ENCODE data around the gene SEMA5A.

The SEMA5A gene

GRCh38 chr5:9342161-9342787 lies 203.6 kb downstream of the SEMA5A start:
- in situ Hi-C loops (cut with MboI; ENCODE audit: low sequenced_read_pairs), result no loop called here

DNA sequence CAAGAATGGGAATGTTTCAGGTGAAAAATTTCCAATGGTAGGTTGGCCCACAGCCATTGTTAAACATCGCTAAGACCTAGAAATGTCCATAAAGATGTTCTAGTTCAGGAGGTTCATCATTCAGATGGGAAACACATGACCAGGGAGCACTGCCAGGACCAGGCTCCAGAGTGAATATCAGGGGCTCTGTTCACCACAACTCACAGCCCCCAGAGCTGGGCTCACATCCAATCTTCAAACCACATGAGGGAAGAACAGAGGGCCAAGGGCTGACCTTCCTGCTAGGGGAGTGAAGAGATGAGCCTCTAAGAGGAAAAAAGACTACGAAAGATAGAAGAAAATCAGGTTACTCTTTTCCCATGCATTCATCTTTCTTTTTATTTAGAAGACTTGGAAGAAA lies 205.8 kb downstream of the SEMA5A start:
- in situ Hi-C loops (cut with MboI; ENCODE audit: low sequenced_read_pairs), result no loop called here

DNA sequence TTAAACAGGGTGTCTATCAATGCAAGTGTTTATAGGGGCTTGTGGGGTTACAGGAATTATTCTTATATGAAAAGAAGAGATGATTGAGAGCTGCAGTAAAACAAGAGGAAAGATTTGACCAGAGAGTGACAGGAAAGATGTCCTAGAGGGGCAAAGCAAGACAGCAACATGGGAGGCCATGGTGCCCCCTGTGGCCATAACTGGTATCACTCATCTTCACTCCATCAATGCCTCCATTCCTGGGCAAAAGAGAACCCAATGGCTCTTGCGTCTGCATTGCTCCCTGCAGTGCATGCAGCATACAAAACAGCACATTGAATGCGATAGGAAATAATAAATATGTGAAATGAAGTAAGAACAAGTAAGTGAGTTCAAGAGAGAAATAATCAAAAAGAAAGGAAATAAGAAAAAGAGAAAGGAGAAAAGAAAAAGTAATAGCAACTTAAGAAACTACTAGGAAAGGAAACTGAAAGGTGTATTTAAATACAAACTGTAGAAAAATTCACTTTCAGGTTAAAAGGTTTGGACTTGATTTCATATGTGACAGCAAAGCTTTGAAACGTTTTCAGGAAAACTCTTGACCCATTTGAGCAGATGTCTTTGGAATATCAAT lies 206.6 kb downstream of the SEMA5A start:
- in situ Hi-C loops (cut with MboI; ENCODE audit: low sequenced_read_pairs), result no loop called here

- in situ Hi-C loops (cut with MboI; ENCODE audit: low sequenced_read_pairs), result no loop called here
Measured at GRCh38 chr5:9338796-9339195, 207.1 kb downstream of the SEMA5A start.

- in situ Hi-C loops (cut with MboI; ENCODE audit: low sequenced_read_pairs), result no loop called here
Measured at GRCh38 chr5:9337928-9338595, 207.8 kb downstream of the SEMA5A start.

DNA sequence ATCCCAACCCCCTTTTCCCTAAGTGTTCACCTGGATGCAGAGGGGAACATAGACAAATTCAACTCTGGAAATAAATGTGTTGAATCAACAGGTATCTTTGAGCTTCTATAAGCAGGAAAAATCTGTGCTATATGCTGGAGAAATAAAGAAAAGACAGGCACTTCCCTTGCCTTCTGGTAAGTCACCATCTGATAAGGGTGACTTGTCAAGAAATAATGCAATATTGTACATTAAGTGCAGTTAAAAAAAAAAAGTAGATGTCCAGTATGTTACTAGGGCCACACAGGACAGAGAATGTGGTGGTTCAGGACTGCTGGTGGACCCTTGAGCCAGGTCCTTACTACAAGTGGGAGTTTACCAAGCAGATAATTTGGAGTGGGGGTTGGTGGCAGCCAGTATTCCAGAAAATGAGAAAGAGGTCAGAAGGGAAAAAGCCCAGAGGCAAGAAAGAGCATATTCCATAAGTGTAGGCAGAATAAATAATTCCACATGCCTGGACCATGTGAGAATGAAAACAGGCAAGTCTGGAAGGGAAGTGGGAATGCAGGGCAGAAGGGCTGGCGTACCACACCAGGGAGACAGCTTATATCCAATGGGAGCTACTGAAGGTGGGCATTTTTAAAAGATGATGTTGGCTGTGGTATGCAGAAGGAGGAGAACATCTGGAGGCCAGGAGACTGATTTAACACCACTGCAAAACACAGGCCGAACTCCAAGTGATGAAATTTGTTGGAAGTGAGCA lies 209.9 kb downstream of the SEMA5A start:
- in situ Hi-C loops (cut with MboI; ENCODE audit: low sequenced_read_pairs), result no loop called here

GRCh38 chr5:9335269-9335668 lies 210.6 kb downstream of the SEMA5A start:
- in situ Hi-C loops (cut with MboI; ENCODE audit: low sequenced_read_pairs), result no loop called here

DNA sequence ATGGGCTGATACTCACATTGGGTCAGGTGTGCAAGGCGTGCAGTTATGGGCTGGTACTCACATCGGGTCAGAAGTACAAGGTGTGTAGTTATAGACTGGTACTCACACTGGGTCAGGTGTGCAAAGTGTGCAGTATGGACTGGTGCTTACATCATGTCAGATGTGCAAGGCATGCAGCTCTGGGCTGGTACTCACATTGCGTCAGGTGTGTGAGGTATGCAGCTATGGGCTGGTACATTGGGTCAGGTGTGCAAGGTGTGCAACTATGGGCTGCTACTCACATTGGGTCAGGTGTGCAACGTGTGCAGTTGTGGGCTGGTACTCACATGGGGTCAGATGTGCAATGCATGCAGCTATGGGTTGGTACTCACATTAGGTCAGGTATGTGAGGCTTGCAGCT lies 213.8 kb downstream of the SEMA5A start:
- in situ Hi-C loops (cut with MboI; ENCODE audit: low sequenced_read_pairs), result no loop called here

DNA sequence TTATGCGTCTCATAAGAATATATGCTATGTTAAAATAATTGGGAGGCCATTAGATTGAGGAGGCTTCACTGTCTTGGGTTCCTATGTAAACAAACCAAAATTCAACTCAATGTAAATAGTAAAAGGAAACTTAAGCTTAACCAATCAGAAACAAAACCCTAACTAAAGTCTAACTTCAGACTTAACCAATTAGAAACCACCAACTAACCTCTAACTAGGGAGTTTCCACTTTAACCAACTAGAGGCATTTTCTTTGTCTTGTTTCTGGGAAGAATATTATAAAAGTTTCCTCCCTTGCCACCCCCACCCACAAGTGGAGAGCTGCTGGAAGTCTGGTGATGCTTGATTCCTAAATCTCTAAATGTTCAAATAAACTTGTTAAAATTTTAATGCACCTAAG lies 214.5 kb downstream of the SEMA5A start:
- in situ Hi-C loops (cut with MboI; ENCODE audit: low sequenced_read_pairs), result no loop called here

- in situ Hi-C loops (cut with MboI; ENCODE audit: low sequenced_read_pairs), result no loop called here
Measured at GRCh38 chr5:9329125-9329524, 216.8 kb downstream of the SEMA5A start.

DNA sequence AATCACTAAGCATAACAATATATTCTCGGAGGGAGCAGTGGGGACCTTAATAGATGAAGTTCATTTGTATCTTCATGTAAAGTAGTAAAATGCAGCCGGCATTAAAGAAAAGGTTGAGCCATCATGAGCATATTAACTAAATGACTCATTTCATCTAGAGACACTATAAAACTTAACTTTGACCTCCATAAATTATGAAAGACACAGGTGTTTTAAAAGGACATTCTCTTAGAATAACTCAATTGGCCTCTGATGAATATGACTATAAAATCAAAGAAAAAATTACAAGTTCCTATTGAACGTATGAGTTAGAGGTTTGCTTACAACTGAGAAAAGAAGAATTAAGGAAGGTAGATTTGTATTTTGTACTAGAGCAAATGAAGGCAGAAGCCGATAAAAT lies 220.3 kb downstream of the SEMA5A start:
- in situ Hi-C loops (cut with MboI; ENCODE audit: low sequenced_read_pairs), result no loop called here

DNA sequence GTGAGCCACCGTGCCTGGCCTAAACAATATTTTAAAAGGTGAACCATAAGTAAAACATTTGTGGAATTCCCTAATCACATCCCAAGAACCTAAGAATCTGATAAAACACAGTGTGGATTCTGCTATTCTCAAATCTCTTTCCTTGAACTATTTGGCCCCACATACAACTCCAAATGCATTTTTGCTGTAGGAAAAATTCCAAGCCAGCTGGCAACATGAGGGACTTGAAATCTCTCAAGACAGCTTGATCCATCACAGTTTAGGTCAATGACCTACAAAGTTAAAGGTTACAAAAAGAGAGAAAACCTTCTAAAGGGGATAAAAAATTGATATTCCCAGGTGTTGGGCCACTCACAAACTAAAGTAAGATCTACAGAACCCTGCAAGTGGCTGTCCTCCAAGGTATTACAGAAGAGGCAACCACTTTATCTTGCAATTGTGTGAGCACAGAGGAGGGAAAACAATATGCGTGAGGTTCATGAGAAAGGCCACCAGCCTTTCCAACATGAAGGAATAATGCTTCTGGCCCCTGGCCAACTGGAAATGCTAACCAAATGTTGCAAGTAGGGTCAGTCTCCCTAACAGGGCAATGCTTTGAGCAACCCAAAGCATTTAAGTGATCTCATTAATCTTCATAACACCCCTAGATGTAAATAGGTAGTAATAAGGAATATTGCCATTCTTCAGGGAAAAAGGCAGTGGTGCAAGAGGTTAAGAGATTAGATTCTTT lies 221.4 kb downstream of the SEMA5A start:
- in situ Hi-C loops (cut with MboI; ENCODE audit: low sequenced_read_pairs), result no loop called here

GRCh38 chr5:9320652-9321051 lies 225.2 kb downstream of the SEMA5A start:
- in situ Hi-C loops (cut with MboI; ENCODE audit: low sequenced_read_pairs), result no loop called here

DNA sequence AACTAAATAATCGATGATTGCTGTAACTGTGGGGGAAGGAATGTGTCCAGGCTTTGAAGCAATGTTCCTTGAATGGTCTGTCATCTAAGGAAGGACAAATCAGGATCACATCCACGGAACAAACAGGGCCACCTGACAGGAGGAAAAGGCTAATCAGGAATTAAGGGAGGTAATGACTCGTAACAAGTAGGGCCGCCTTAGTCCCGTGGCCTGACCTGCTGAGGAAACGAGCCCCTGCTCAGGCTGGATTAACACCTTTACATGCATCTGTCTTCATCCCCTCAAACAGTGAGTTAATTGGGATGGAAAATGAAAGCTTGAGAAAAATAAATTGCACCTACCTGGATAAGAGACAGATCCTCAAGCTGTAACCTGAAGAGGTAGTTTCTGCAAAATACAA lies 227.8 kb downstream of the SEMA5A start:
- in situ Hi-C loops (cut with MboI; ENCODE audit: low sequenced_read_pairs), result no loop called here

GRCh38 chr5:9316733-9317132 lies 229.1 kb downstream of the SEMA5A start:
- in situ Hi-C loops (cut with MboI; ENCODE audit: low sequenced_read_pairs), result no loop called here

GRCh38 chr5:9316041-9316440 lies 229.8 kb downstream of the SEMA5A start:
- in situ Hi-C loops (cut with MboI; ENCODE audit: low sequenced_read_pairs), result no loop called here

GRCh38 chr5:9314558-9314957 lies 231.3 kb downstream of the SEMA5A start:
- in situ Hi-C loops (cut with MboI; ENCODE audit: low sequenced_read_pairs), result no loop called here

DNA sequence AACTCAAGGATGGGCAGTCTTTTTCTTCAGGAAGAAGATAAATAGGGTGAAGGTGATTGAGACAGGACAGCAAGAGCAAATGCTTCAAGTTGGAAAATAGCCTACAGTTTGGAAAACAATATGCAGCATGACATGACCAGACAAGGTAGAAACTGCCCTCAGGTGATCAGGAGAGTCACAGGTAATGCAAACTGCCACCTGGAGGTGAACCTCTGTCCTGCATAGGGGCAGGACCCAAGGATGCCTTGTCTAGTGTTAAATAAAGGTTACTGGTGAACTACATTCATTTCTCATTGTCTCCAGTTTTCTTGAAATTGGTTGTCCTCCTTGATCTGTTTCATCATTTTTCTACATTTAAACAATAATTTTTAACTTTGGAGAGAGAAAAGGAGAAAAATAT lies 232.1 kb downstream of the SEMA5A start:
- in situ Hi-C loops (cut with MboI; ENCODE audit: low sequenced_read_pairs), result no loop called here

- in situ Hi-C loops (cut with MboI; ENCODE audit: low sequenced_read_pairs), result no loop called here
Measured at GRCh38 chr5:9307150-9307549, 238.7 kb downstream of the SEMA5A start.

DNA sequence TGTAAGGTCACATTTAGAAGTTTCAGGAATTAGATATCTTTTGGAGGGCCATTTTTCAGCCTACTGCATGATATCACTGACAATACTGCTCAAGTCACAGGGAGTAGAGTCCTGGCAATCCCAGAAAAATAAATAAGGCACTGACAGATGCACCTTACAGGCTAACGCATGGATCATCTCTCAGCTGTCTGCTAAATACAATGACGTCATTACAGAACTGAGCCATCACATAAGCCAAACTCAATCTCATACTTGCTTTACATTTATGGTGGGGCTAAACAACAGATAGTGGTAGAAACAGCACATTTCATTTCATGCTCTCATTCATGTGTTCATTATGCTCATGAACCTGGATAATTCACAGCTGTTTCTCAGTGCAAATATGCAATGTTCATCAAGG lies 243.7 kb downstream of the SEMA5A start:
- in situ Hi-C loops (cut with MboI; ENCODE audit: low sequenced_read_pairs), result no loop called here

DNA sequence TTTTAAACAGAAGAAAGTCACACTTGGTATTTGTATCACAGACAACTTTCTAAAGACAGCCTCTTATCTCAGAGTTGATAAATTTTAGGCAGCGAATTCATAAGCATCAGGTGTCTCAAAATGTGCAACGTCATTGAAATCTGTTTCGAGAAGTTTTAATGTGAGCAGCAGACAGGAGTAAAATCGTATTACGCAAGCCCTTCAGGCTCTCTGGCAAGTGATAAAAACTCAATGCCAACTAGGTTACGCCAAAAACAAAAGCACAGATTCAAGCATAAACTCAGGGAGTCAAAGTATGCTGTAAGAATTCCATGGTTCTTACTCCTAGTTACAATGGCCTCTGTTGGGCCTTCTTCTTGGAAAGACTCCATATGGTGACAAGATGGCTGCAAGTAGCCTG lies 244.7 kb downstream of the SEMA5A start:
- in situ Hi-C loops (cut with MboI; ENCODE audit: low sequenced_read_pairs), result no loop called here
